Fibroblast of peridontal ligament (primary cell): ENCODE data around the gene RAF1.
"Not testable (repeated sequence)": the region's sequence is repeated elsewhere in the genome, so short reads cannot be mapped to it uniquely, and the experiment has no call there.

Source experiments
- DNase-seq: peaks from one replicate; pipeline ENCODE4 v3.0.0-alpha.2; 2010; ENCODE audit errors: extremely low read depth

RAF1 gene

DNA sequence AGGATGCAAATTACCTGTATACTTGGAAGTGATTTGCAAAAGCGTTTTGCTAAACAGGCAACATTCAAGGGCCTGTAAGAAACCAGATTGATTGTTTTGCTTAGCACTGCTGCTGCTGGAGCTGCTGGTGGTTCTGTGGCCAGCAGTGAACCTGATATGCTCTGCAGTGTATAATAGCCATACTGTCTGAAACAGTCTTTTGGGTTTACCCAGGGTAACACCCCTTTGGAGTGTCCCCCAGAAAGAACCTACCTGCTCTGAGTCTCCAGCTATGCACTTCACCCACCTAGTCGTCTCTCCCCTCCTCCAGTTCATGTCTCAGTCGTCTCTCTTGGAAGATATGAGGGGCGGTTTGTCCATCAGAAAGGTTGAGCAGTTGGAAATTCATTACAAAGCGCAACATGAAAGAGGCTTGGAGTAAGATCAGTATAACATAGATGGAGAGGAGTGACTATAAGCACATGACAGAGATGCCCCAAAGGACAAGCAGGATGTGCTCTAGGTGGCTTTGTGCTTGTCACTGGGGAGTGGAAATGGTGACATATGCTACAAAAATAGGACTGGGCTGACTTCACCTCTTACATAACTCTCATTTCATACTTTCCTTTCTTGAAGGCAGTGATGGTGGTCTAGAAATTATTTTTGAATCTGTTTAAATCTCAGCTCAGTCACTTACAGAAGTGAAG, 103.3 kb downstream of the RAF1 start:
- DNase-seq, result no peak

- DNase-seq, result no peak
Measured at GRCh38 chr3:12559520-12559919, 104.4 kb downstream of the RAF1 start.

GRCh38 chr3:12558706-12559105, 105.2 kb downstream of the RAF1 start:
- no peak for DNase-seq

DNA sequence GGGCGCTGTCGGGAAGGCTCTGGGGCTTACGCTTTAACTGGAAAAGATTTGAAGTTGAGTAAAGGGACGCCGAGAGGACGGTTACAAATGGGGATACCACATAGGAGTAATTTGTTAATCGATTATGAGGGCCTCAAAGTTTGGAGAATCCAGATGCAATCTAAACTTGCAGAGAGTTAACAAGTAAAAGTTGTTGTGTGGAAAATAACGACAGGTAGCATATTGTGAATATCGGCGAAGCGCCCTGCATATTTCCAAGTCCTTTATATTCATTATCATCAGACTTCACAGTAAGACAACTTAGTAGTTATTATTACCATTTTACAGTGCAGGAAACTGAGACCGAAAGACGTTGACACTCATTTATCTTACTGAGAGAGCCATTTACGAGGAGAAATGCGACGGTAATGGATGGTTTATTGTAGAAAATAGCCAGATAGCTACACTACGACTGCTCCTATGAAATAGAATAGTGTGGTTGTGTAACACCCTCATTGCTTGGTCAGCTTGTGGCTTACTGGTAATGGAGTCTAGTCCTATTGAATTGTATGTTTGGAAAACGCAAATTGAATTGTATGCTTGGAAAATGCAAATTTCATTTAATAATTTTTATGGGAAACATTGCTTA, 106.3 kb downstream of the RAF1 start:
- DNase-seq, result peak; percentile 71

- peak; percentile 80 for DNase-seq
Measured at GRCh38 chr3:12556690-12557472, 107.0 kb downstream of the RAF1 start, which contains the start of gene MKRN2. TSS of gene MKRN2 (plus strand) at chr3:12557087. CDS start at chr3:12557151, 64 bp downstream.

DNA sequence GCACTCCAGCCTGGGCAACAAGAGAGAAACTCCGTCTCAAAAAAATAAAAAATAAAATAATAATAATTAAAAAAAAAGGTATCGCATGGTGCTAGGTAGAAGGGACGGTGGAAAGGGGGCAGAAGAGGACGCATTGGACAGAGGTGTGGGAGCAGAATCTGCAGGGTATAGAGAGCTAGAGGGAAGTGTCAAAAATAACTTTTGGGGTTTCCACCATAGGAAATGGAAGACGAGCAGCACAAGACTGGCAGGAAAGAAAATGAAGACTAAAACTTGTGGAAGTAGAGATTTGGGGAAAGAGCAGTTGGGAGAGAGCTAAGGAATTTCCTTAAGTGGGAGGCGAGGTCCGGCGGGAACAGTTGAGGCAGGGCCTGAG, 107.6 kb downstream of the RAF1 start:
- DNase-seq, result no peak

GRCh38 chr3:12553921-12554391, 110.0 kb downstream of the RAF1 start:
- DNase-seq, result peak; percentile 27

- no peak for DNase-seq
Measured at GRCh38 chr3:12549971-12550760, 113.8 kb downstream of the RAF1 start.

DNA sequence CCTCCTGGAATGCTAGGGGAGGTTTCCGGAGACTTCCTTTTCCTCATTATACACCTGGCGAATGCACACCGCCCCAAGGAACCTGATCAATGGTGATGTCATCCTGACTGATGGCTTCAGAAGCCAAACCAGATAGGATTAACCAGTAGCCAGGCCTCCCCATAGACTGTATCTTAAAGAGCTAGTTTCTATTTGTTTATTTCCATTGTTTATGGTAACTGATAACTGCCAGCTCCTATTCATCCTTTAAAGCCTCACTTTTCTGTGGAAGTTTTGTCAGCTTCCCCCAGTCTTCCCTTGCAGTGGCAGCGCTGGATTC, 118.5 kb downstream of the RAF1 start, which contains the start of gene MKRN2OS:
TSS of gene MKRN2OS (minus strand) at position 27 of the 319 bp plus-strand sequence. CDS start 35 bp downstream, outside the sequence.
- no peak for DNase-seq

DNA sequence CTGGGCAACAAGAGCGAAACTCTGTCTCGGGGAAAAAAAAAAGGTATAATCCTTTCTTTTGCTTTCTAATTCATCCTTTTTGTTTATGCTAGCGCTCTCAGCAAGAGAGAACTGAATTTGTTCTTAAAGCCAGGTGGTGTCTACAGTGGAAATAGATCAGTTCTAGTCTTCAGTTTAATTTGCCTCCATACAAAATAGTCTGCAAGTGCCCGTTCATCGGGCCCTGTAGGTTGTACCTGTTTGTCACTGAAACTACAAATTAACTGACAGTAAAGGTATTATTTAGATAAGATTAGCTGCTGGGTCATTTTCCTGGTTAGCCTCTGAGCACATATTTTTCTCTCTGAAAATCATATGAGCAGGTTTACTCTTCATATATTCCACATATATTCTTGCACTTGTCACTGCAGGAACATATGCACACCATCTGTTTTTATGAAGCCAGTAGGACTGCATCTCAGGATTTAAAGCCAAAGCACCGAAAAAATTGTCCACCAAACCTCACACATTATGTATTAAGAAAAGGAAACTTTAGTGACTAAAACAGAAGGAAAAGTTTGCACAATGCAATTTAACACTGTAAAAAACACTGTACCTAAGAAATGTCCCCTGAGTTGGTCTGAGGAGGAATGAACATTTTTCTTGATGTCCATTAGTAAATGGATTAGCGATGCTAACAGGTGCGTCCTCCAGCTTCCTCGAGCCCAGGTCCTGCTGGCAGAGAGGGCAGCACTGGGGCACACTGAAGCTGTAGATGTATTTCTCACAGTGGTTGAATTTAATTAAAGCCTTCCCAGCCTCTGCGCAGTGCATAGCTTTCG, 119.1 kb downstream of the RAF1 start:
- DNase-seq, result no peak

DNA sequence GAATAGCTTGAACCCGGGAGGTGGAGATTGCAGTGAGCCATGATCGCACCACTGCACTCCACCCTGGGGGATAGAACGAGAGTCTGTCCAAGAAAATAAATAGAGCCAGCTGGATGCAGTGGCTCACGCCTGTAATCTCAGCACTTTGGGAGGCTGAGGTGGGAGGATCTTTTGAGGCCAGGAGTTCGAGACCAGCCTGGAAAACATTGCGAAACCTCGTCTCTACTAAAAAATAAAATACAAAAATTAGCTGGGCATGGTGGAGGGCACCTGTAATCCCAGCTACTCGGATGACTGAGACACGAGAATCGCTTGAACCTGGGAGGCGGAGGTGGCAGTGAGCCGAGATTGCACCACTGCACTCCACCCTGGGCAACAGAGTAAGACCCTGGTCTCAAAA, 120.4 kb downstream of the RAF1 start:
- not testable (repeated sequence) for DNase-seq

DNA sequence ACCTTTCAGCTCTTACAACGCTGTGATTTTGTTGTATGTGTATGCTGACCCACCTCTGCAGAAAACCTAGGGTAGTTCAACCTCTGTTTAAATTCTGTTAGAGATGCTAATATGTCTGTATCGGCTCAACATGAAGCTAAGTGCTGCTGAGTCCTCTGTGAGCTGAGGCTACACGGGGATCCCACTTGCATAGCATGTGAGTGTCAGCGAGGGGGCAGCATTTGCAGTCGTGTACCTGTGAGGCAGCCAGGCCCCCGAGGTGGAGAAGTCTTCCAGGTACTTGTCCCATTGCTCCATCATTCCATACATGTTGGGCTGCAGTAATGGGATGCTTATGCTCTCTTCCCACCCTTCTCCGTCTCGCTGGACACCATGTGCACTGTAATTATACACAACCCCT, 122.3 kb downstream of the RAF1 start:
- DNase-seq, result no peak

GRCh38 chr3:12536423-12536822, 127.5 kb downstream of the RAF1 start:
- peak; percentile 45 for DNase-seq
